ENCODE results near the gene MTX1. TPM values are rescaled to one million over a fixed set of nuclear protein-coding genes. Genes with fewer than 3 reads are reported as not detected.

MTX1 gene
- total and polyA plus RNA-seq, 9 of the 15 experiments (the other 6 are each of a cell fraction or from before 2014, with no cell fraction given): 29.1 to 98.4 (median 66.9) TPM

DNA sequence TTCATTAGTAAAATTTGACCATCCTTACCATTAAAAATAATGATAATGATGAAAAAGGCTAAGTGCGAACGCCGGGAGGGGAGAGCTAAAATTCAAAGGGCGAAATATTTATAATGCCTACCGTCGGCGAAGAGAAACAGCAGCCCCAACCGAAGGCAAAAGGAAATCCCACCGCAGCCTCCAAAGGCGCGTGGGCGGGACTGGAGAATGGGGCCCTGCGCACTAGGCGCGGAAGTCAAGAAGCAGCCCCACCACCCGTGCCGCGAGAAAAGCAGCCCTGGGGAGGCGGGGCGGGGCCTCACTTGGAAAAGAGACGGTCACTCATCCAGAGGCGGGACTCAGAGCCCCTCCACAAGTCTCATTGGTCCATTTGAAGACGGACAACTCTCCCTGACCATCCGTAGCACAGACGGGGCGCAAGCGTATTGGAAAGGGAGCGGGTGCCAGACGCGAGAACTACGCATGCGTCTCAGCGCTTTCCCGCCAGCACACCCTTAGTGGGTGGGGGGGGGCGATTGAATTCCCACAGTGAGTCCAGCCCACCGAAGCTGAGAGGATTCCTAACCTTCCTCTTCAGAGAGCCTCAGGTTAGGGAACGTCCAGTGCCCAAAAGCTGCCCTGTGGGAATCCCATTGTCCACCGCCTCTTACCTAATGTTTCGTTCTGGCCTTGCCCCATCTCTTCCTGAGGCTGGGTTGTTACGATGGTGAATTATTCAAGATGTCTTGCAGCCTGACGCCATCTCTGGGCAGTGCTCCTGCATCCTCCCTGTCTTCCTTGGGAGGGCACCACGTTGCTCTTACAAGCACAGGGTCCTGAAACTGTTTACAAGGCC, 19.0 kb downstream of the MTX1 start (continued):
- TF ChIP-seq, protein P1, sequence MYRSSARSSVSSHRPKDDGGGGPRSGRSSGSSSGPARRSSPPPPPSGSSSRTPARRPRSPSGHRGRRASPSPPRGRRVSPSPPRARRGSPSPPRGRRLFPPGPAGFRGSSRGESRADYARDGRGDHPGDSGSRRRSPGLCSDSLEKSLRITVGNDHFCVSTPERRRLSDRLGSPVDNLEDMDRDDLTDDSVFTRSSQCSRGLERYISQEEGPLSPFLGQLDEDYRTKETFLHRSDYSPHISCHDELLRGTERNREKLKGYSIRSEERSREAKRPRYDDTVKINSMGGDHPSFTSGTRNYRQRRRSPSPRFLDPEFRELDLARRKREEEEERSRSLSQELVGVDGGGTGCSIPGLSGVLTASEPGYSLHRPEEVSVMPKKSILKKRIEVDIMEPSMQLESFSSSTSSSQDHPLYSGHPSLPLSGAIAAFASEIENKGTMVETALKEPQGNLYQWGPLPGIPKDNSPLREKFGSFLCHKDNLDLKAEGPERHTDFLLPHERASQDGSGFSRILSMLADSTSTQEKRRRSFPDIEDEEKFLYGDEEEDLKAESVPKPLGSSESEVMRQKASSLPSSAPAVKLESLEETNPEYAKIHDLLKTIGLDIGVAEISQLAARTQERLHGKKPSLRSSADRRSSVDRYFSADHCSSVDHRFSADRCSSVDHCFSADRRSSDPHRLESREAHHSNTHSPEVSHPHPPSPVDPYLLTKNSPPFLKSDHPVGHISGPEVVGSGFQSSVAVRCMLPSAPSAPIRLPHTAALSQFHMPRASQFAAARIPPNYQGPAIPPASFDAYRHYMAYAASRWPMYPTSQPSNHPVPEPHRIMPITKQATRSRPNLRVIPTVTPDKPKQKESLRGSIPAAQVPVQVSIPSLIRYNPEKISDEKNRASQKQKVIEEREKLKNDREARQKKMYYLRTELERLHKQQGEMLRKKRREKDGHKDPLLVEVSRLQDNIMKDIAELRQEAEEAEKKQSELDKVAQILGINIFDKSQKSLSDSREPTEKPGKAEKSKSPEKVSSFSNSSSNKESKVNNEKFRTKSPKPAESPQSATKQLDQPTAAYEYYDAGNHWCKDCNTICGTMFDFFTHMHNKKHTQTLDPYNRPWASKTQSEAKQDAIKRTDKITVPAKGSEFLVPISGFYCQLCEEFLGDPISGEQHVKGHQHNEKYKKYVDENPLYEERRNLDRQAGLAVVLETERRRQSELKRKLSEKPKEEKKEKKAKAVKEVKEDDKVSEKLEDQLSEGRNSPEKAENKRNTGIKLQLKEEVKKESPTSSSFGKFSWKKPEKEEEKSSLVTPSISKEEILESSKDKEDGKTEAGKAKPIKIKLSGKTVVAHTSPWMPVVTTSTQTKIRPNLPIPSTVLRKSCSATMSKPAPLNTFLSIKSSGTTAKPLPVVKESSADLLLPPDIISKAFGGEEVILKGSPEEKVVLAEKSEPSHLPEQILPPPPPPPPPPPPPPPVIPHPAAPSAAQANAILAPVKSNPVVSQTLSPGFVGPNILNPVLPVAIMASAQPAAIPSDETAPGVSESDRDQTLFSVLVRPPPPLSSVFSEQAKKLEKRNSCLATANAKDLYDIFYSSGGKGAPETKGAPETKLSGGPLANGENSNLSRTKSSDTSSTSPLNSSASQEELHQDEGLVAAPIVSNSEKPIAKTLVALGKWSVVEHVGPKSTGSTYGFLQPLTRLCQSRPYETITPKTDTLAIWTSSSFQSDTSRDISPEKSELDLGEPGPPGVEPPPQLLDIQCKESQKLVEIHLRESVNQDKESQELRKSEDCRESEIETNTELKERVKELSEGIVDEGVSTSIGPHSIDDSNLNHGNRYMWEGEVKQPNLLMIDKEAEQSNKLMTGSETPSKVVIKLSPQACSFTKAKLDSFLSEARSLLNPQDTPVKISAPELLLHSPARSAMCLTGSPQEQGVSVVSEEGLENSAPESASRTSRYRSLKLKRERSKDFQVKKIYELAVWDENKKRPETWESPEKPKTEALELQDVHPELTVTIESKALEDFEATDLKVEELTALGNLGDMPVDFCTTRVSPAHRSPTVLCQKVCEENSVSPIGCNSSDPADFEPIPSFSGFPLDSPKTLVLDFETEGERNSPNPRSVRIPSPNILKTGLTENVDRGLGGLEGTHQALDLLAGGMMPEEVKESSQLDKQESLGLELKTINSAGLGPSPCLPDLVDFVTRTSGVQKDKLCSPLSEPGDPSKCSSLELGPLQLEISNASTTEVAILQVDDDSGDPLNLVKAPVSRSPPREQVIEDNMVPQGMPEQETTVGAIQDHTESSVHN (IDR thresholded peaks at IDR 0.05; ENCODE audit: borderline replicate concordance in 1 of 2, low read depth in 1 of 2): no peak
- TF ChIP-seq SREBF1 (IDR thresholded peaks at IDR 0.05; ENCODE audit: borderline replicate concordance, low read depth, low read length) (no peak), JUND (IDR thresholded peaks at IDR 0.05; ENCODE audit: borderline replicate concordance, low read depth, low read length) (no peak; the same call in 1 of the 2 replicates), JUND (tag; IDR thresholded peaks at IDR 0.05; ENCODE audit: borderline replicate concordance, low read depth, low read length) (no peak), CXXC5 (CRISPR knock-in tag; IDR thresholded peaks at IDR 0.05) (peak; percentile 75), TEAD2 (tag; IDR thresholded peaks at IDR 0.05) (no peak), PHTF2 (CRISPR knock-in tag; IDR thresholded peaks at IDR 0.05) (no peak), PTRF (tag; IDR thresholded peaks at IDR 0.05) (no peak), DDX20 (tag; IDR thresholded peaks at IDR 0.05; ENCODE audit: low read depth) (no peak), EZH2 (IDR thresholded peaks at IDR 0.05; ENCODE audit: borderline replicate concordance, low read depth, low read length) (no peak), IFI16 (CRISPR knock-in tag; IDR thresholded peaks at IDR 0.05) (no peak), SREBF2 (CRISPR knock-in tag; IDR thresholded peaks at IDR 0.05) (no peak)
- TF ChIP-seq, protein P2, sequence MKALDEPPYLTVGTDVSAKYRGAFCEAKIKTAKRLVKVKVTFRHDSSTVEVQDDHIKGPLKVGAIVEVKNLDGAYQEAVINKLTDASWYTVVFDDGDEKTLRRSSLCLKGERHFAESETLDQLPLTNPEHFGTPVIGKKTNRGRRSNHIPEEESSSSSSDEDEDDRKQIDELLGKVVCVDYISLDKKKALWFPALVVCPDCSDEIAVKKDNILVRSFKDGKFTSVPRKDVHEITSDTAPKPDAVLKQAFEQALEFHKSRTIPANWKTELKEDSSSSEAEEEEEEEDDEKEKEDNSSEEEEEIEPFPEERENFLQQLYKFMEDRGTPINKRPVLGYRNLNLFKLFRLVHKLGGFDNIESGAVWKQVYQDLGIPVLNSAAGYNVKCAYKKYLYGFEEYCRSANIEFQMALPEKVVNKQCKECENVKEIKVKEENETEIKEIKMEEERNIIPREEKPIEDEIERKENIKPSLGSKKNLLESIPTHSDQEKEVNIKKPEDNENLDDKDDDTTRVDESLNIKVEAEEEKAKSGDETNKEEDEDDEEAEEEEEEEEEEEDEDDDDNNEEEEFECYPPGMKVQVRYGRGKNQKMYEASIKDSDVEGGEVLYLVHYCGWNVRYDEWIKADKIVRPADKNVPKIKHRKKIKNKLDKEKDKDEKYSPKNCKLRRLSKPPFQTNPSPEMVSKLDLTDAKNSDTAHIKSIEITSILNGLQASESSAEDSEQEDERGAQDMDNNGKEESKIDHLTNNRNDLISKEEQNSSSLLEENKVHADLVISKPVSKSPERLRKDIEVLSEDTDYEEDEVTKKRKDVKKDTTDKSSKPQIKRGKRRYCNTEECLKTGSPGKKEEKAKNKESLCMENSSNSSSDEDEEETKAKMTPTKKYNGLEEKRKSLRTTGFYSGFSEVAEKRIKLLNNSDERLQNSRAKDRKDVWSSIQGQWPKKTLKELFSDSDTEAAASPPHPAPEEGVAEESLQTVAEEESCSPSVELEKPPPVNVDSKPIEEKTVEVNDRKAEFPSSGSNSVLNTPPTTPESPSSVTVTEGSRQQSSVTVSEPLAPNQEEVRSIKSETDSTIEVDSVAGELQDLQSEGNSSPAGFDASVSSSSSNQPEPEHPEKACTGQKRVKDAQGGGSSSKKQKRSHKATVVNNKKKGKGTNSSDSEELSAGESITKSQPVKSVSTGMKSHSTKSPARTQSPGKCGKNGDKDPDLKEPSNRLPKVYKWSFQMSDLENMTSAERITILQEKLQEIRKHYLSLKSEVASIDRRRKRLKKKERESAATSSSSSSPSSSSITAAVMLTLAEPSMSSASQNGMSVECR (CRISPR knock-in tag; IDR thresholded peaks at IDR 0.05): no peak

Data from K562 (cell line).